IMR-90 (cell line): ENCODE measurements around the gene SERPINB10. TPM values are rescaled to one million over a fixed set of nuclear protein-coding genes. Genes with fewer than 3 reads are reported as not detected.

Experiments
- ATAC-seq: fragments of 200-7000 bp; cut with Tn5 transposase; 2 replicates; pipeline ENCODE4 v1.9.1; 2020; ENCODE audit warnings: low read depth, mild to moderate bottlenecking, moderate library complexity
- BruUV-seq: library from RNA; stranded (reverse); fragments of 400-500 nt; replicated peaks from 2 replicates; lab custom pipeline; 2021; lab: Mats Ljungman, UMichigan
- CTCF ChIA-PET: fragments of 300-600 bp; formaldehyde crosslinking; extraction: SDS; loops from one replicate; lab custom pipeline; 2021; ENCODE audit warnings: antibody characterized with exemption; lab: Yijun Ruan, JAX
- POLR2A ChIA-PET: fragments of 300-600 bp; sonication (Branson Sonifier 250); formaldehyde crosslinking; loops from one replicate; lab custom pipeline; 2022; ENCODE audit warnings: antibody characterized with exemption; ENCODE audit not compliant: unreplicated experiment; lab: Charles Lee
- DNase-seq: peaks from one replicate; pipeline ENCODE4 v3.0.0; 2013
- H2AFZ ChIP-seq: replicated peaks from 2 replicates; pipeline ENCODE3; 2013; ENCODE audit warnings: low read length, mild to moderate bottlenecking; ENCODE audit not compliant: poor library complexity
- H2AK5ac ChIP-seq: 2 replicates; pipeline ENCODE4 v1.6.1; 2013; ENCODE audit warnings: low read depth, low read length, inconsistent platforms
- H2AK9ac ChIP-seq: replicated peaks from 2 replicates; pipeline ENCODE3; 2013; ENCODE audit warnings: mild to moderate bottlenecking, low read depth, low read length, moderate library complexity; ENCODE audit not compliant: poor library complexity
- H2BK120ac ChIP-seq: 2 replicates; pipeline ENCODE4 v1.6.1; 2013; ENCODE audit warnings: low read depth, low read length, inconsistent platforms
- H2BK15ac ChIP-seq: 3 replicates; pipeline ENCODE4 v1.6.1; 2013; ENCODE audit warnings: low read depth, low read length, inconsistent platforms
- H2BK20ac ChIP-seq: 2 replicates; pipeline ENCODE4 v1.6.1; 2013; ENCODE audit warnings: low read depth, mild to moderate bottlenecking, inconsistent platforms, low read length, moderate library complexity
- H2BK5ac ChIP-seq: 2 replicates; pipeline ENCODE4 v1.6.1; 2013; ENCODE audit warnings: mild to moderate bottlenecking, low read depth, low read length, inconsistent platforms; ENCODE audit not compliant: poor library complexity, severe bottlenecking
- H3K14ac ChIP-seq: replicated peaks from 2 replicates; pipeline ENCODE4 v1.6.1; 2013; ENCODE audit warnings: low read depth, low read length, inconsistent platforms
- H3K18ac ChIP-seq: 2 replicates; pipeline ENCODE4 v1.6.1; 2013; ENCODE audit warnings: low read depth, low read length, control low read depth
- H3K23ac ChIP-seq: 2 replicates; pipeline ENCODE4 v1.6.1; 2013; ENCODE audit warnings: low read depth, low read length, inconsistent platforms
- H3K27ac ChIP-seq: 2 replicates; pipeline ENCODE4 v1.5.1; 2013; ENCODE audit warnings: mild to moderate bottlenecking, control low read depth, low read length; ENCODE audit not compliant: insufficient read depth
- H3K27me3 ChIP-seq: 2 replicates; pipeline ENCODE4 v1.6.1; 2013; ENCODE audit warnings: low read length; ENCODE audit not compliant: control insufficient read depth, insufficient read depth
- H3K36me3 ChIP-seq: 2 replicates; pipeline ENCODE4 v1.6.1; 2013; ENCODE audit warnings: low read length, mixed read lengths; ENCODE audit not compliant: control insufficient read depth, insufficient read depth
- H3K4ac ChIP-seq: 2 replicates; pipeline ENCODE4 v1.6.1; 2013; ENCODE audit warnings: low read depth, low read length, inconsistent platforms
- H3K4me1 ChIP-seq: 2 replicates; pipeline ENCODE4 v1.6.1; 2013; ENCODE audit warnings: low read length, mixed read lengths; ENCODE audit not compliant: control insufficient read depth, insufficient read depth
- H3K4me2 ChIP-seq: 2 replicates; pipeline ENCODE4 v1.6.1; 2013; ENCODE audit warnings: low read depth, mild to moderate bottlenecking, control low read depth, low read length, moderate library complexity
- H3K4me3 ChIP-seq: 2 replicates; pipeline ENCODE4 v1.5.1; 2013; ENCODE audit warnings: low read depth, mild to moderate bottlenecking, control low read depth, low read length, moderate library complexity; ENCODE audit not compliant: insufficient read depth
- H3K56ac ChIP-seq: 2 replicates; pipeline ENCODE4 v1.6.1; 2013; ENCODE audit warnings: low read length, inconsistent platforms; ENCODE audit not compliant: insufficient read depth; ENCODE audit errors: extremely low read depth
- H3K79me1 ChIP-seq, 2 experiments: 2 replicates each; pipeline ENCODE4 v1.6.1; 2013; ENCODE audit warnings: low read length in 2 of 2, inconsistent platforms in 1 of 2, low read depth in 1 of 2
- H3K9ac ChIP-seq: 2 replicates; pipeline ENCODE4 v1.6.1; 2013; ENCODE audit warnings: low read depth, low read length, control low read depth
- H3K9me1 ChIP-seq: 2 replicates; pipeline ENCODE4 v1.6.1; 2013; ENCODE audit warnings: low read length, inconsistent platforms; ENCODE audit not compliant: insufficient read depth
- H3K9me3 ChIP-seq: 2 replicates; pipeline ENCODE4 v1.6.1; 2013; ENCODE audit warnings: low read length; ENCODE audit not compliant: control insufficient read depth, insufficient read depth
- H4K20me1 ChIP-seq: 2 replicates; pipeline ENCODE4 v1.6.1; 2013; ENCODE audit warnings: low read length, inconsistent platforms; ENCODE audit not compliant: insufficient read depth
- H4K5ac ChIP-seq: 2 replicates; pipeline ENCODE4 v1.6.1; 2013; ENCODE audit warnings: mild to moderate bottlenecking, low read depth, low read length, control low read depth
- H4K8ac ChIP-seq, 2 experiments: 2 replicates each; pipeline ENCODE4 v1.6.1; 2013; ENCODE audit warnings: low read depth in 2 of 2, low read length in 2 of 2, control low read depth in 1 of 2, inconsistent platforms in 1 of 2
- H4K91ac ChIP-seq: 2 replicates; pipeline ENCODE4 v1.6.1; 2013; ENCODE audit warnings: low read depth, low read length, inconsistent platforms; ENCODE audit not compliant: insufficient read depth
- BHLHE40 ChIP-seq: fragments of 150-350 bp; IDR thresholded peaks from 2 replicates; pipeline ENCODE4 v1.6.1; 2016; ENCODE audit warnings: mild to moderate bottlenecking, low read depth, low read length
- CEBPB ChIP-seq: IDR thresholded peaks from 2 replicates; pipeline ENCODE4 v1.6.1; 2012; ENCODE audit warnings: low read depth, low read length, improper control_type of control experiment
- CHD1 ChIP-seq: IDR thresholded peaks from 2 replicates; pipeline ENCODE4 v1.6.1; 2012; ENCODE audit warnings: low read depth, low read length, improper control_type of control experiment
- MAFK ChIP-seq: IDR thresholded peaks from 2 replicates; pipeline ENCODE4 v1.6.1; 2012; ENCODE audit warnings: low read depth, low read length, improper control_type of control experiment
- MAZ ChIP-seq: IDR thresholded peaks from 2 replicates; pipeline ENCODE4 v1.6.1; 2012; ENCODE audit warnings: low read depth, mild to moderate bottlenecking, low read length, improper control_type of control experiment, moderate library complexity, borderline replicate concordance
- MXI1 ChIP-seq: IDR thresholded peaks from 2 replicates; pipeline ENCODE4 v1.6.1; 2012; ENCODE audit warnings: low read depth, mild to moderate bottlenecking, low read length, moderate library complexity, borderline replicate concordance
- NFE2L2 ChIP-seq: fragments of 150-350 bp; IDR thresholded peaks from 2 replicates; pipeline ENCODE4 v1.6.1; 2016; ENCODE audit warnings: low read depth, mild to moderate bottlenecking, low read length
- POLR2A ChIP-seq: IDR thresholded peaks from 2 replicates; pipeline ENCODE4 v1.6.1; 2012; ENCODE audit warnings: mild to moderate bottlenecking, low read depth, low read length
- RCOR1 ChIP-seq: IDR thresholded peaks from 2 replicates; pipeline ENCODE4 v1.6.1; 2012; ENCODE audit warnings: mild to moderate bottlenecking, low read length, improper control_type of control experiment; ENCODE audit not compliant: insufficient replicate concordance
- WGBS, 2 experiments: methylation state at CpG; one replicate each; pipeline versions ENCODE4 v1.1.5 to v1.1.7; 2013; ENCODE audit warnings: missing lambda C conversion rate in 2 of 2; ENCODE audit not compliant: insufficient read length in 1 of 2; ENCODE audit errors: extremely low coverage in 2 of 2; 5-methylcytosine and 5-hydroxymethylcytosine counted together
- dilution Hi-C: fragments of 300-500 bp; cut with HindIII; formaldehyde crosslinking; loops from one replicate; pipeline ENCODE4 v1.14.3; 2018; ENCODE audit warnings: low sequenced_read_pairs; ENCODE audit not compliant: unreplicated experiment
- in situ Hi-C: fragments of 300-500 bp; cut with MboI; formaldehyde crosslinking; loops from 3 replicates; pipeline ENCODE4 v1.14.3; 2019; ENCODE audit warnings: low sequenced_read_pairs, inconsistent platforms, mixed read lengths
- intact Hi-C: fragments of 100-400 bp; cut with micrococcal nuclease; formaldehyde crosslinking; loops from 2 replicates; pipeline ENCODE4 v1.10.0; 2022
- polyA plus RNA-seq, 3 experiments: library from polyadenylated mRNA; depleted of rRNA; stranded (reverse); fragments of >200 nt; gene quantifications; 2 replicates each; pipeline ENCODE4 v1.2.3, GENCODE V29; 2012; ENCODE audit warnings: low replicate concordance in 1 of 3
- total RNA-seq: library from RNA; depleted of rRNA; stranded (reverse); fragments of >200 nt; gene quantifications from 2 replicates; pipeline ENCODE4 v1.2.3, GENCODE V29; 2012
- TF ChIP-seq, protein P1 (sequence below): fragments of 150-350 bp; IDR thresholded peaks from 2 replicates; pipeline ENCODE4 v1.6.1; 2016; ENCODE audit warnings: low read depth, mild to moderate bottlenecking, low read length, moderate library complexity, borderline replicate concordance

The SERPINB10 gene
- total and polyA plus RNA-seq, 2 of the 4 experiments (the other 2 are of a cell fraction): not detected

DNA sequence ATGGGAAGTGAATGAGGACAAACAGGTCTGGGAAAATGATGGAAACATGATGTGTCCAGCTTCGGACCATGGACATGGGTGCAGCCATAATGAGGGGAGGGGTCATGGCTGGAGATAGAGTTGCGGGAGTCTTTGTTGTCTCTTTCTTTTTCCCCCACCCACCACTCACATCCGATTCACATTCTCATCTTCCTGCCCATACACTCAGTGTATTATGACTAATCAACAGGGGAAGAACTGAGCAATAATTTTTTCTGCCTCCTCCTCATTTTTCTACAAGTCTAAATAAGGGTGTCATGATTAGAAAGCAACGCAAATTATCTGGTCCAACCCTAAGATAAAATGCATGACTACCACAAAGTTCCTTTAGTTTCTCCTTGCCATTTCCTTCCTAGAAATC is 25.9 kb upstream of the SERPINB10 start:
- CTCF ChIA-PET: no interaction called here
- Histone ChIP-seq H3K79me1 (no peaks in the 10 kb centered on the region), H3K36me3 (no peaks in the 10 kb centered on the region), H3K4me2 (no peak overlapping the region), H4K8ac (peak overlapping the region in 1 of 2 experiments; percentile 82; a peak in 2 of 4 replicates), H4K91ac (peak overlapping the region; percentile 62), H2BK20ac (peak overlapping the region; percentile 92; the same call in 1 of the 2 replicates), H3K9me3 (no peaks in the 10 kb centered on the region), H2BK120ac (peak overlapping the region; percentile 83), H3K27ac (no peak overlapping the region), H3K14ac (0 out of 2 replicates have a peak overlapping the region, but pooled peaks have one; percentile 80), H4K5ac (no peak overlapping the region), H3K18ac (no peak overlapping the region), H3K9me1 (peaks cover 2% of the 10 kb centered on the region; the same call in 1 of the 2 replicates), H3K4me1 (no peaks in the 10 kb centered on the region; the same call in 1 of the 2 replicates), H2AK9ac (no peak overlapping the region), H3K23ac (no peak overlapping the region), H3K4me3 (no peak overlapping the region), H3K27me3 (no peaks in the 10 kb centered on the region), H2BK5ac (peak overlapping the region; percentile 89), H3K4ac (peak overlapping the region; percentile 67), H2AK5ac (peak overlapping the region; percentile 88; the same call in 1 of the 2 replicates), H2AFZ (peak overlapping the region; percentile 45), H3K56ac (0 out of 2 replicates have a peak overlapping the region, but pooled peaks have one; percentile 13), H2BK15ac (peak overlapping the region; percentile 49; the same call in 2 of the 3 replicates), H3K9ac (no peak overlapping the region), H4K20me1 (no peaks in the 10 kb centered on the region)
- in situ Hi-C loops (no loop called here), dilution Hi-C loops (no loop called here), intact Hi-C loops (loop anchor here (5.0 kb wide), 1 partner anchor 95 kb away; no protein-coding TSS in a partner anchor)
- peak; percentile 65 for DNase-seq
- BruUV-seq: no TSS peak
- ATAC-seq: no peak
- no CpG with 5 or more reads among the region's 4 CpGs for WGBS, 2 experiments
- TF ChIP-seq RCOR1: no peak
- 0 out of 2 replicates have a peak, but pooled peaks have one; percentile 1 for TF ChIP-seq MAFK
- no peak for TF ChIP-seq MAZ
- no peak for TF ChIP-seq BHLHE40
- no peak for TF ChIP-seq POLR2A
- peak; percentile 36; the same call in 1 of the 2 replicates for TF ChIP-seq CEBPB
- no peak for TF ChIP-seq MXI1
- 0 out of 2 replicates have a peak, but pooled peaks have one; percentile 7 for TF ChIP-seq NFE2L2
- TF ChIP-seq, protein P1, sequence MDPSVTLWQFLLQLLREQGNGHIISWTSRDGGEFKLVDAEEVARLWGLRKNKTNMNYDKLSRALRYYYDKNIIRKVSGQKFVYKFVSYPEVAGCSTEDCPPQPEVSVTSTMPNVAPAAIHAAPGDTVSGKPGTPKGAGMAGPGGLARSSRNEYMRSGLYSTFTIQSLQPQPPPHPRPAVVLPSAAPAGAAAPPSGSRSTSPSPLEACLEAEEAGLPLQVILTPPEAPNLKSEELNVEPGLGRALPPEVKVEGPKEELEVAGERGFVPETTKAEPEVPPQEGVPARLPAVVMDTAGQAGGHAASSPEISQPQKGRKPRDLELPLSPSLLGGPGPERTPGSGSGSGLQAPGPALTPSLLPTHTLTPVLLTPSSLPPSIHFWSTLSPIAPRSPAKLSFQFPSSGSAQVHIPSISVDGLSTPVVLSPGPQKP: no peak
- TF ChIP-seq CHD1: no peak
- POLR2A ChIA-PET: interaction anchor here (0.8 kb wide), 1 partner anchor 13 kb away, joined by 3 read pairs; no protein-coding TSS in a partner anchor
